Gastroesophageal sphincter (tissue), 4 donors: ENCODE data around the gene TMEM273. TPM values are rescaled to one million over a fixed set of nuclear protein-coding genes. Genes with fewer than 3 reads are reported as not detected.

Source experiments
- ATAC-seq: fragments of 150-250 bp; one replicate; pipeline ENCODE4 v1.9.1; 2016; ENCODE audit warnings: mild to moderate bottlenecking, moderate library complexity
- H3K27ac ChIP-seq, 4 donors: fragments of 200-600 bp; sonication (generic) in 3 of 4; 1 replicate in 3 of 4; 2 replicates in 1 of 4; pipeline ENCODE4 v1.5.1; 2016 to 2019
- H3K27me3 ChIP-seq: fragments of 200-600 bp; sonication (generic); one replicate; pipeline ENCODE4 v1.5.1; 2019
- H3K36me3 ChIP-seq, 2 donors: fragments of 200-600 bp; sonication (generic); one replicate each; pipeline ENCODE4 v1.5.1; 2019; ENCODE audit warnings: control low read depth in 1 of 2
- H3K4me1 ChIP-seq, 3 donors: fragments of 200-600 bp; sonication (generic); 1 replicate in 2 of 3; 2 replicates in 1 of 3; pipeline ENCODE4 v1.5.1; 2016 to 2019; ENCODE audit warnings: control low read depth in 2 of 3
- H3K4me3 ChIP-seq, 2 donors: fragments of 200-600 bp; sonication (generic); one replicate each; pipeline ENCODE4 v1.5.1; 2019; ENCODE audit warnings: mild to moderate bottlenecking in 1 of 2, moderate library complexity in 1 of 2
- H3K9me3 ChIP-seq, 3 donors: fragments of 200-600 bp; sonication (generic); one replicate each; pipeline ENCODE4 v1.5.1; 2017 to 2019; ENCODE audit warnings: control low read depth in 2 of 3
- EP300 ChIP-seq: sonication (generic); formaldehyde crosslinking; IDR thresholded peaks from one replicate; pipeline ENCODE4 v1.6.1; 2017; ENCODE audit warnings: antibody characterized with exemption, mild to moderate bottlenecking
- POLR2A ChIP-seq, 2 donors: fragments of 450-650 bp; IDR thresholded peaks; one replicate each; pipeline ENCODE4 v1.6.1; 2017; ENCODE audit warnings: antibody characterized with exemption in 2 of 2, mild to moderate bottlenecking in 2 of 2, moderate library complexity in 1 of 2
- POLR2AphosphoS5 ChIP-seq: sonication (generic); formaldehyde crosslinking; IDR thresholded peaks from one replicate; pipeline ENCODE4 v1.6.1; 2017; ENCODE audit warnings: antibody characterized with exemption
- WGBS, 2 donors: methylation state at CpG; one replicate each; pipeline ENCODE4 v1.1.5; 2018; ENCODE audit warnings: low coverage in 1 of 2; 5-methylcytosine and 5-hydroxymethylcytosine counted together
- total RNA-seq, 4 donors: library from RNA; depleted of rRNA; stranded (reverse); fragments of >200 nt; gene quantifications; one replicate each; pipeline ENCODE4 v1.1.0, GENCODE V29; 2016
- TF ChIP-seq, protein P1 (sequence below), 4 experiments: fragments of 200-600 bp in 2 of 4; fragments of 450-650 bp in 2 of 4; sonication (generic) in 1 of 4; IDR thresholded peaks; one replicate each; pipeline ENCODE4 v1.5.1; 2017 to 2019; ENCODE audit warnings: antibody characterized with exemption in 4 of 4, mild to moderate bottlenecking in 2 of 4, moderate library complexity in 2 of 4

TMEM273 gene
- total RNA-seq, 4 donors from 2014 or later: 12.4 to 65.8 (median 21.7) TPM

DNA sequence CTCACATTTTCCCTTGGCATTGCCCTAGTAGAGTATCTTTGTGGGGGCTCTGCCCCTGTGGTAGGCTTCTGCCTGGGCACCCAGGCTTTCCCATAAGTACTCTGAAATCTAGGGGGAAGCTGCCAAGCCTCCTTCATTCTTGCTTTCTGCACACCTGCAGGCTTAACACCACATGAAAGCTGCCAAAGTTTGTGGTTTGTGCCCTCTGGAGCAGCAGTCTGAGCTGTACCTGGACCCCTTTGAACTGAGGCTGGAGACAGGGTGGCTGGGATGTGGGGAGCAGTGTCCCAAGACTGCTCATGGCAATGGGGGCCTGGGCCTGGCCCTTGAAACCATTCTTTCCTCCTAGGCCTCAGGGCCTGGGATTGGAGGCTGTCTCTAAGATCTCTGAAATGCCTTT is 35.0 kb upstream of the TMEM273 start:
- H3K4me1 ChIP-seq: no peaks in the 10 kb centered on the region
- no peaks in the 10 kb centered on the region for H3K36me3 ChIP-seq
- no peaks in the 10 kb centered on the region for H3K27me3 ChIP-seq
- H3K4me3 ChIP-seq: no peak overlapping the region
- TF ChIP-seq POLR2A (IDR thresholded peaks at IDR 0.05): no peak
- TF ChIP-seq POLR2AphosphoS5: no peak
- no peak for TF ChIP-seq EP300
- TF ChIP-seq, protein P1, sequence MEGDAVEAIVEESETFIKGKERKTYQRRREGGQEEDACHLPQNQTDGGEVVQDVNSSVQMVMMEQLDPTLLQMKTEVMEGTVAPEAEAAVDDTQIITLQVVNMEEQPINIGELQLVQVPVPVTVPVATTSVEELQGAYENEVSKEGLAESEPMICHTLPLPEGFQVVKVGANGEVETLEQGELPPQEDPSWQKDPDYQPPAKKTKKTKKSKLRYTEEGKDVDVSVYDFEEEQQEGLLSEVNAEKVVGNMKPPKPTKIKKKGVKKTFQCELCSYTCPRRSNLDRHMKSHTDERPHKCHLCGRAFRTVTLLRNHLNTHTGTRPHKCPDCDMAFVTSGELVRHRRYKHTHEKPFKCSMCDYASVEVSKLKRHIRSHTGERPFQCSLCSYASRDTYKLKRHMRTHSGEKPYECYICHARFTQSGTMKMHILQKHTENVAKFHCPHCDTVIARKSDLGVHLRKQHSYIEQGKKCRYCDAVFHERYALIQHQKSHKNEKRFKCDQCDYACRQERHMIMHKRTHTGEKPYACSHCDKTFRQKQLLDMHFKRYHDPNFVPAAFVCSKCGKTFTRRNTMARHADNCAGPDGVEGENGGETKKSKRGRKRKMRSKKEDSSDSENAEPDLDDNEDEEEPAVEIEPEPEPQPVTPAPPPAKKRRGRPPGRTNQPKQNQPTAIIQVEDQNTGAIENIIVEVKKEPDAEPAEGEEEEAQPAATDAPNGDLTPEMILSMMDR (IDR thresholded peaks at IDR 0.05): no peak
- ATAC-seq: no peak
- peaks cover 0 to 10% (median 0%) of the 10 kb centered on the region in 3 donors for H3K9me3 ChIP-seq
- no peak overlapping the region for H3K27ac ChIP-seq

DNA sequence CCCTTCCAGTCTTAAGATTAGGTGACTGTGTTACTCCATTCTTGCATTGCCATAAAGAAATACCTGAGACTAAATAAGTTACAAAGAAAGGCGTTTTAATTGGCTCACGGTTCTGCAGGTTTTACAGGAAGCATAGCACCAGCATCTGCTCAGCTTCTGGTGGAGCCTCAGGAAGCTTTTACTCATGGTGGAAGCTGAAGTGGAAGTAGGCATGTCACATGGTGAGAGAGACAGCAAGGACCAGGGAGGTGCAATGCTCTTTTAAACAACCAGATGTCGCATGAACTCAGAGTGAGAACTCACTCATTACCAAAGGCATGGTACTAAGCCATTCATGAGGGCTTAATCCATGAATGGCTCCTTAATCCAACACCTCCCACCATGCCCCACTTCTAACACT is 34.0 kb upstream of the TMEM273 start:
- H3K27ac ChIP-seq: no peak overlapping the region
- H3K27me3 ChIP-seq: no peaks in the 10 kb centered on the region
- peaks cover 0 to 10% (median 0%) of the 10 kb centered on the region in 3 donors for H3K9me3 ChIP-seq
- 82 to 100% methylated on average over 1 to 3 of the region's 3 CpGs for WGBS, 2 donors
- no peaks in the 10 kb centered on the region for H3K36me3 ChIP-seq
- no peaks in the 10 kb centered on the region for H3K4me1 ChIP-seq
- no peak for TF ChIP-seq POLR2AphosphoS5
- no peak for TF ChIP-seq EP300
- TF ChIP-seq POLR2A (IDR thresholded peaks at IDR 0.05): no peak
- TF ChIP-seq, protein P1 (IDR thresholded peaks at IDR 0.05): no peak
- H3K4me3 ChIP-seq: no peak overlapping the region
- ATAC-seq: no peak

DNA sequence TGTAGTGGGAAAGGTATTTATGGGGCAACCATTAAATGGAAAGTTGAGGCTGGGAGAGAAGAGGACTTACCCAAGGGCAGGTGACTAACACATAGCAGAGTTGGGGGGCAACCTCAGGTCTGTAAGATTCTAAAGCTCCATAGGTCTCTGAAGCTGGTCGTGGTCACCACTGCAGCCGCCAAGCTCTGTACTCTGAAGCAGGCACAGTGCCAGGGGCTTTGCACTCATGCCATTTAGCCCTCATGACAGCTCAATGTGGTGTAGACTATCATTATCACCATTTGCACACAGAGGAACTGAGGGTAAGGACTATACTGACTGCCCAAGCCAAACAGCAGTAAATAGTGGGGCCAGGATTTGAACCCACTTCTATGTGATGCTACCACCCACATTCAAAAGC is 32.5 kb upstream of the TMEM273 start:
- peaks cover 0 to 10% (median 0%) of the 10 kb centered on the region in 3 donors for H3K9me3 ChIP-seq
- WGBS, 2 donors: 46 to 100% methylated on average over 2 of the region's 2 CpGs

DNA sequence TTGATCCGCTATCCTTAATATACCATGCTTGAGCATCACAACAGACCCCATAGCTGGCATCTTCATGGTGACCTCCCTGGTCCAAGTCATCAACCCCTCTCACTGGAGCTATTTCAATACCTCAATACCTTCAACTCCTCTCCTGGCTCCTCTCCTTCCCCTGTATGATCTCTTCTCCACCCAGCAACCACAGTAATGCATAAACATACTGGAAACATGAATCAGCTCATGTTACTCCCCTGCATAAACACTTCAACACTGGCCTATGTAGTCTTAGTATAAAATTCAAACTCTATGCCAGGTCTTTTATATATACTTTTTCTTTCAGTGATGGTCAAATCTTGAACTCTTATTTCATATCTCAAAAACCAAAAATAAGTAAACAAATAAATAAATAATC is 31.8 kb upstream of the TMEM273 start:
- ATAC-seq: no peak
- 100% methylated on average over 1 of the region's 1 CpG for WGBS, 2 donors
- Histone ChIP-seq H3K27ac (no peak overlapping the region), H3K9me3 (peaks cover 0 to 10% (median 0%) of the 10 kb centered on the region in 3 donors), H3K4me3 (no peak overlapping the region), H3K27me3 (no peaks in the 10 kb centered on the region), H3K4me1 (no peaks in the 10 kb centered on the region), H3K36me3 (no peaks in the 10 kb centered on the region)
- TF ChIP-seq POLR2A (IDR thresholded peaks at IDR 0.05): no peak

More for the DNA sequence above, 32.5 kb upstream of the TMEM273 start:
- Histone ChIP-seq H3K4me3 (no peak overlapping the region), H3K36me3 (no peaks in the 10 kb centered on the region), H3K4me1 (no peaks in the 10 kb centered on the region), H3K27ac (no peak overlapping the region), H3K27me3 (no peaks in the 10 kb centered on the region)
- no peak for TF ChIP-seq POLR2A (IDR thresholded peaks at IDR 0.05)
- no peak for TF ChIP-seq POLR2AphosphoS5
- TF ChIP-seq, protein P1 (IDR thresholded peaks at IDR 0.05): no peak
- no peak for TF ChIP-seq EP300
- no peak for ATAC-seq

DNA sequence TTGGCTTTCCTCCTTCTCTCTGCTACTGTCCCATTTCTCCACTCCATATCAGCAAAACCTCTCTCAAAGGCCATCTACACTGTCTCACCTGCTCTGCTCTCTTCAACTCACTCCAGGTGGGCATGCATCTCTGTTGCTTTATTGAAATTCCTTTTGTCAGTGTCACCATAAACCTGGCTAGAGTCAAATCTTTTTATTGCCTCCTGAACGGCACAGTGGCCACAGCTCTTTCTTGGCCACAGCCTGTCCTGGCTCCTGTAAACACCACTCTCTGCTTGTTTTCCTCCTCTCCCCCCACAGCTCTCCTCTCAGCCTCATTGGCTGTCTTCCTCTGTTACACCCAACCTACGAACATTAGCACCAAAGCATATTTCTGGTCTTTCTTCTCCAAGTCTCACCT is 31.1 kb upstream of the TMEM273 start:
- no peaks in the 10 kb centered on the region for H3K36me3 ChIP-seq
- H3K27me3 ChIP-seq: no peaks in the 10 kb centered on the region
- WGBS, 2 donors: 38 to 70% methylated on average over 2 of the region's 2 CpGs
- no peak for ATAC-seq
- no peak overlapping the region for H3K27ac ChIP-seq
- no peaks in the 10 kb centered on the region for H3K4me1 ChIP-seq
- TF ChIP-seq, protein P1 (IDR thresholded peaks at IDR 0.05): no peak
- TF ChIP-seq POLR2A (IDR thresholded peaks at IDR 0.05) (no peak), EP300 (no peak), POLR2AphosphoS5 (no peak)
- H3K9me3 ChIP-seq: peaks cover 0 to 10% (median 0%) of the 10 kb centered on the region in 3 donors
- H3K4me3 ChIP-seq: no peak overlapping the region
